SH-SY5Y (cell line): ENCODE data around the gene NID1.

Experiments used
- GATA2 ChIP-seq: IDR thresholded peaks from 2 replicates; pipeline ENCODE4 v1.6.1; 2011; ENCODE audit warnings: mild to moderate bottlenecking, low read depth, low read length
- GATA3 ChIP-seq: IDR thresholded peaks from 2 replicates; pipeline ENCODE4 v1.6.1; 2011; ENCODE audit warnings: low read depth, mild to moderate bottlenecking, low read length, moderate library complexity

Gene NID1

GRCh38 chr1:235942625-235942934 lies 122.3 kb downstream of the NID1 start:
- TF ChIP-seq GATA3 (no peak), GATA2 (no peak)

DNA sequence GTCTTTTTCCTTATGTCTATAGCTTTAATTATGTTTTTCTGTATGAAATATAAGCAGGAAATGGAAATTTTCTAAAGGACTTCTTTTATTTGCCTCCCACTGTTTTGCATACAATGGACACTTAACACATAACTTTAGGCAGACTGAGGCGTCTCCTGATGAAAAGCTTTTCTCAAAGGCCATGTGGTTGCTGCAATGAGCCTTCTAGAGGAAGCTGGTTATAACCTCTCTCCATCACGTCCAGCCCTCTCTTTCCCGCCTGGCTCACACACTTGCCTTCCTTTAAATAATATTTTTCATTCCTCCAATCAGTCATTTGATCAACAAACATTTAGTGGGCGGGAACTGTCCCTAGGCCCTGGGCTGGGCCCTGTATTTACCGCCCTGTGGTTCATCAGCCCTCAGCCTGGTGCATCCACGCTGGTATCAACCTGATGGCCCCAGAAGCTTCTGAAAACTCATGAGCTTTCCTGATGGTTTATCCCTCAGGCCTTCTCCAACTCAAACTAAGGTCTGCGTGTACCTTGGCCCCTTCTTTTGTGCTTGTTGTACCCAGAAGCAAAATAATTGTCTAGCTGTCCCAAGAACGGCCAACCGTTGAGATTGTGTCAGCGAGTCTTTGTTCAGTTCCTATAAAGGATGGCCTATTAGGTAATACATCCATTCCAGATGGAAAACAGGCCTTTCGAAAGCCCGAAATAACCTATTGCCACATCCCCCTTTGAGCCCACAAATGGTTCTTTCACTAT lies 122.8 kb downstream of the NID1 start:
- no peak for TF ChIP-seq GATA2
- no peak for TF ChIP-seq GATA3

GRCh38 chr1:235940285-235940684 lies 124.6 kb downstream of the NID1 start:
- TF ChIP-seq GATA2 (no peak), GATA3 (no peak)

DNA sequence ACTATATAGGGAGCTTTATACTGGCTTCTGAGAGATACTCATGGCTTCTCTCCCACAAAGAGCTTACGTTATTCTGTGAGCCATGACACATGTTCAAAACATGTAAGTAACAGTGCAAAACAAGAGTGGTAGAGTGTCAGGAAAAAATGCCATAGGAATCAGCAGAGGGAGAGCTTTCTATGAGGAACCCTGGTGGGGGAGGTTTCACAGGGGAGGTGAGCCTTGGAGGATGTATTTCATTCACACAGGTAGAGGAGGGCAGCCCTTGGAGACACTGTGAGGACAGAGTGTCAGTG lies 125.5 kb downstream of the NID1 start:
- TF ChIP-seq GATA3 (no peak), GATA2 (no peak)

GRCh38 chr1:235938709-235939479 lies 126.0 kb downstream of the NID1 start:
- no peak for TF ChIP-seq GATA2
- TF ChIP-seq GATA3, result no peak

- TF ChIP-seq GATA2 (no peak), GATA3 (no peak)
These were observed 127.8 kb downstream of the NID1 start for GRCh38 chr1:235937123-235937522.

DNA sequence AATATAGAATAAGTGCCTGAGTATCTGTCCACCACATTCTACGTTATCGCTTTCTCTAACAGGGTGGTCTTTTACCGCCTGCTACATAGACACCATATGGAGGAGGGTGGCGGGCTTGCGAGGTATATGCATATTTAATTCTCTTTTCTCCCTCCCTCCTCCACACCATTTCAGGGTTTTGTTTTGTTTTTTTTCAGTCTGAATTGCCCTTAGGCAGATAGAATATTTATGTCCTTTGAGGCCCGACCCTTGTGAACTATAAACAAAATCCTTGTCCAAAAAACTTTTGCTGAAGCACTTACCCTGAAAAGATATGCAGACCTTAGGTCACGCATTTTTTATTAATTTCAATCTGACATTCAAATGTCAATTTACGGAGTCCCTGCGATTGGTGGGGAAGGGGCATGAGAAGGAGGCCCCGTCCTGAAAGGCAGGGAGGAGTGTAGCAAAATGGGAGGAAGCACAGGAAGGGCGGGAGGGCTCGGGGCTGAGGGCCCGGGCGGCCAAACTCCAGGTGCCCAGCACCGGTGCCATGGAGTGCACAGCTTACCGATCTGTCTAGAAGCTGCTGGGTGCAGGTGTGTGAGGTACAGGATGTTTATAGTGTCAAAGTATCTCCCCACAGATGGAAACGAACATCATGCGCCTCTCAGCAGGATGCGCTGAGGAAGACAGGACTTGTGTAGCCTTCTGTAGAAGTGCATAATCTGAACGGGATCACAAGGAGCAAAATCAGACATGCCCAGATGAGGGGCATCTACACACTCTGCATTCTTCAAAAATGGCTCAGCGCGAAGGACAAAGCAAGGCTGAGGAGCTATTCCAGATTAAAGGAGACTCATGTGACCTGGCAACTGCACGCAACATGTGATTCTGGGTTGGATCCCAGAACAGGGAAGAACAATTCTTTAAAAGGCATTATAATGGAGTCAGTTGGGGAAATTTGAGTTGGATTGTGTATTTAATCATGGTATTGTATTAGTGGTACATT lies 129.4 kb downstream of the NID1 start:
- TF ChIP-seq GATA2 (no peak), GATA3 (no peak)

DNA sequence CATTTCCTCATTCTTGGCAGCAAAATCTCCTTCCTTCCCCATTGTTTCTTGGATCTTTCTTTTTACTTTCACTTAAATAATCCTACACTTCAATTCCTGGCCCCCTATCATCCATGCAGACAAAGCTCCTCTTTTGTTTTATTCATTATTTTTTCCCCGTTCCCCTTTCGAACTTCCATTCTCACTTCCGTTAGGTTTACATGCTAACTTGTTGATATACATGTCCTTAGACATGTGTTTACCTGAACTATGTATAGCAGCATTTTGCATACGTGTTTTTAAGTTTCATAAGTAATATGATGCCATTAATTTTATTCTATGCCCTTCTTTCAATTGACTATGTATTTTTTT lies 131.1 kb downstream of the NID1 start:
- TF ChIP-seq GATA2 (no peak), GATA3 (no peak)

GRCh38 chr1:235933017-235933765 lies 131.7 kb downstream of the NID1 start:
- no peak for TF ChIP-seq GATA2
- no peak for TF ChIP-seq GATA3

DNA sequence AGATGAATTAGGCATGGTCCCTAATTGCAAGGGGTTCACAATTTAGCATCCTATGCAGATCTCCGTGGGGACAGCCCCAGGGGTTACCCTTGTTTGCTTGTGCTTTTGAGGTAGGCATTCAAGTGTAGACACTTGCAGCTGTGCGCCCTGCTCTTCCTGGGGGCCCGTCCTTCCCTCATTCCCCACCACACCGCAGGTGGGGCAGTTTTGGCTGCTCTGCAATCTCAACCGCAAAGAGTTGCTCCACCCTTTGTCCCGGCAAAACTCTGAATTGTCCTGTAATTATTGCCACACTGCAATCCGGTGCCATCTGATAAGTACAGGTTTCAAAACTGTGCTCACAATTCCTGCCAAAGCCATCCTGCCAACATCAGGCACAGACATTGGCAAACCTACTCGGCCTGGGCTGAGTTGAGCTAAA lies 132.8 kb downstream of the NID1 start:
- no peak for TF ChIP-seq GATA2
- no peak for TF ChIP-seq GATA3

- TF ChIP-seq GATA3, result no peak
- TF ChIP-seq GATA2, result no peak
These were observed 133.6 kb downstream of the NID1 start for GRCh38 chr1:235931171-235931738.

- no peak for TF ChIP-seq GATA2
- TF ChIP-seq GATA3, result no peak
These were observed 134.3 kb downstream of the NID1 start for GRCh38 chr1:235930543-235930942.

DNA sequence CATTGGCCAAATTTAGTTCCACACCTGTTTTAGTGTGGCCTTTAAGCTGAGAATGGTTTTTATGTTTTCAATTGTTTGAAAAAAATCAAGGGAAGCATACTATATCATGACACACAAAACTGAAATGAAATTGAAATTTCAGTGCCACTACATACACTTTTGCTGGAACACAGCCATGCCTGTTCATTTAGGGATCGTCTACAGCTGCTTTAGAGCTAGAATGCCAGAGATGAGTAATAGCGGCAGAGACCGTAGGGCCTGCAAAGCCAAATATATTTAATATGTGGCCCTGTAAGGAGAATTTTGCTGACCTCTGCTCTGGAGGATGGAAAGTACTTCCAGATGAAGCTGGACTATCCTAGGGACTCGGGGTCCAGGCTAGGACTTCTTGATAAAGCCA lies 135.7 kb downstream of the NID1 start:
- TF ChIP-seq GATA3 (no peak), GATA2 (no peak)

GRCh38 chr1:235928197-235928596 lies 136.7 kb downstream of the NID1 start:
- no peak for TF ChIP-seq GATA3
- no peak for TF ChIP-seq GATA2
